ENCODE measurements around the gene HSD11B1.

Gene HSD11B1

DNA sequence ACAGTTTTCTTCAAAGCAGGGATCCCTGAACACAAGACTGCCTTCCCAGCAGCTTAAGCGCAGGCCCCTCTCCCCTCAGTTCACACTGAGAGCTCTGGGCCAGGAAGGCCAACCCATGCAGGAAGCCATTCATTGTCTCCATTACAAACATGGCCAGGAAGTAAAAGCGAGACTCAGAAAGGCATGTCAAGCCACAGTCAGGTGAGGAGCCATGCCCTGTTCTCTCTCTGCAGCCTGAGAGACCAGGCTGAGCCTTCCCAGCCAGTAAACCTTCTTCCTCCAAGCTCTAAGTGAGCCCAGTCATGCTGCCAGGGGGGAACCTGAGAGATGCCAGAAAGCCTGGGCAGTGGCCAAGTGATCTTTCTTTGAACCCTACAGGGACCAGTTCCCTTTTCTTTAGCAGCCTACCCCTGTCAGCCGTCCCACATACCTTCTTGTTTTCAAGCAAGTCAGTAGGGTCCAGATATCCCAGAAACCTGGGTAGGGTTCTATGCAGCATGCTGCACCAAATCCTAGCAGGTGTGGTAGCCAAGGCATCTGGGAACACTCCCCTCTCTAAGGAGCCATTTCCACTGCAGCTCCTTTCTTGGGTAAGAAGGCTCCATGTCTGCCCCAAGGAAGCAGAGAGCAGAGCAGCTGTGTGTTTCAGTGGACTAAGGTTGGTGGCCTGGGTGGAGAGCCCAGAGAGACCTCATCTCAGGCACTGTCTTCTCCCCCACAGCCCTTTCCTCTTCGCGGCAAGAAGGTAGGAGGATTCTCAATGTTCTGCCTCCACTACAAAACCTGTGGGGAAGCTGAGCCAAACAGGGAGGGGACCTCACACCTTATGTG, 52.2 kb downstream of the HSD11B1 start:
- no peak for DNase-seq

- no peak for DNase-seq
Measured at GRCh38 chr1:209758400-209758799, 53.8 kb downstream of the HSD11B1 start.

DNA sequence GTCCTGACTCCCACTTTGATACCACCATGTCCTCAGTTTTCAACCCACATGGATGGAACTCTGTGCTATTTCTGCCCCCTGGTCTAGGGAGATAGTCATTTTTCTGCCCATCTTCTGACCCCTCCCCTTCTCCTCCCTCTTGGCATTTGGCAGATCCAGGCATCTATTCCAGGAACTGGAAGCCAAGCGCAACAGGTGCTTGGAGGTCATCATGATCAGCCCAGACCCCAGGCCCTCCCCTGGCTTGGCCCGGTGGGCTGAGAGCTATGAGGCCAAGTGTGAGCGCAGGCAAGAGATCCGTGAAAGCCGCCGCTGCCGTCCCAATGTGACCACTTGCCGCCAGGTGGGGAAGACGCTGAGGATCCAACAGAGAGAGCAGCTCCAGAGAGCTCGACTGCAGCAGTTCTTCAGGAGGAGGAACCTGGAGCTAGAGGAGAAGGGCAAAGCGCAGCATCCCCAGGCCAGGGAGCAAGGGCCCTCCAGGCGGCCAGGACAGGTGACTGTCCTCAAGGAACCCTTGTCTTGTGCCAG, 55.2 kb downstream of the HSD11B1 start:
- DNase-seq: no peak

DNA sequence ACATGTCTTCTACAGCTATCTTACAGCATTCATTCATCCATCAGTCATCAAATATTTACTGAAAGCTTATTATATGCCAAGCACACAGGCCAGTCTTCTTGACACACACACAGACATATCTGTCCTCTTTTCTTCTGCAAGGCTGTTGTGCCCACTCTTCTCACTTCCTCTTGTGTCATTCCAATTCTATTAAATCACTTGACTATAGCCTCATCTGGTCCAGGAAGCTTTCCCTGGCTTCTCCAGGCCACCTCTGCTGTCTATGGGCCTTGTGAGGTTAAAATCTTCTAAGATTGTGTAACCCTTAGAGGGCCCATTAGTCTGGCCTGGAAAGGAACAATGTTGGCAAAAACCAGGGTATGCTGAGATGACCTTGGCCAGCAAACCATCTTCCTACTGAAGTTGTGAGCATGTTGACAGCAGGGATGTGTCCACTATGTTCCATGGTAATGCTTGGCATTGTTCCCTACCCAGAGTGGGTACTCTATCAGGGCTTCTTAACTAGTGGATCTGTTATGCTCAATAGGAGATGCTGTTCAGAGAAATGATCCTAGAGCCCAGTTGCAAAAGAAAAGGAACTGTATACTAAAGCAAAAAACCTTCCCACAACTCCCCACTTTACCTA, 56.5 kb downstream of the HSD11B1 start:
- DNase-seq: no peak

- DNase-seq: no peak
Measured at GRCh38 chr1:209766051-209766450, 61.4 kb downstream of the HSD11B1 start.

GRCh38 chr1:209767096-209767495, 62.5 kb downstream of the HSD11B1 start:
- DNase-seq: no peak

- no peak for DNase-seq
Measured at GRCh38 chr1:209767706-209768105, 63.1 kb downstream of the HSD11B1 start.

DNA sequence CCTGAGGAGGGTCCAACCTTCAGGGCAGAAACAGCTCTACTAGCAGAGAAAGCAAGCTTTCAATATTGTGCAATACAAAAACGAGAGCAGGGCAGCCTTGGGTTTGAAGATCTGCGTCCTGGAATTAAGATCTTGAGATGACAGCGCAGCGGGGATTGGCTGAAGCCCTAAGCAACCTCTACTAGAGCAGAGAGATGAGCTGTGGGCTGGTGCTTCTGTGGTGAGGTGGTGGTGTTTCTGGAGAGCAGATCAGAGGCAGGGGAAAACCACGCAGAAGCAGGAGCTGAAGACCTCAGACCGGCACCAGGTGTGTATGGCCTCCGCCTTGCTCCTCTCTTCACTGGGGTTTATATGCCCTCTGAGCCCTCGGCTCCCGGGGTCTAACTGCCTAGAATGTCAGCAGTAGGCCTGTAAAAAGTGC, 63.7 kb downstream of the HSD11B1 start:
- no peak for DNase-seq

- DNase-seq: no peak
Measured at GRCh38 chr1:209769171-209769904, 64.7 kb downstream of the HSD11B1 start.

DNA sequence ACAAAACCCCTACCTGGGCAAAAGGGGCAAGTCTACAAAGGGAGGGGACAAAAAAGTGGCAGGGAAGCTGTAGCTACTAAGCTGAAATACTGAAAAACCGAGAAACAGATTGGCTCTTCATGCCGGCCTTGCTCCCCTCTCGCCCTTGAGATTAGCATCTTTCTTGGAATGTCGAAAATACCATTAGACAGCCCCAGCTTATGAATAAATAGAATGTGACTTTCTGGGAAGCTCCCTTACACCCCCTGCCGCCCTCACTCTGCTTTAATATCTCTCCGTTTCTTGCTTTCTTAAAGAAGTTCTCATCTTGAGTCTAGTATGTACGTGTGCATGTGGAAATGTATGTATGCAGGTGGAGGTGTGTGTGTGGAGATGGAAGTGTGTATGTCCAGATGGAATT, 65.3 kb downstream of the HSD11B1 start:
- DNase-seq: no peak

DNA sequence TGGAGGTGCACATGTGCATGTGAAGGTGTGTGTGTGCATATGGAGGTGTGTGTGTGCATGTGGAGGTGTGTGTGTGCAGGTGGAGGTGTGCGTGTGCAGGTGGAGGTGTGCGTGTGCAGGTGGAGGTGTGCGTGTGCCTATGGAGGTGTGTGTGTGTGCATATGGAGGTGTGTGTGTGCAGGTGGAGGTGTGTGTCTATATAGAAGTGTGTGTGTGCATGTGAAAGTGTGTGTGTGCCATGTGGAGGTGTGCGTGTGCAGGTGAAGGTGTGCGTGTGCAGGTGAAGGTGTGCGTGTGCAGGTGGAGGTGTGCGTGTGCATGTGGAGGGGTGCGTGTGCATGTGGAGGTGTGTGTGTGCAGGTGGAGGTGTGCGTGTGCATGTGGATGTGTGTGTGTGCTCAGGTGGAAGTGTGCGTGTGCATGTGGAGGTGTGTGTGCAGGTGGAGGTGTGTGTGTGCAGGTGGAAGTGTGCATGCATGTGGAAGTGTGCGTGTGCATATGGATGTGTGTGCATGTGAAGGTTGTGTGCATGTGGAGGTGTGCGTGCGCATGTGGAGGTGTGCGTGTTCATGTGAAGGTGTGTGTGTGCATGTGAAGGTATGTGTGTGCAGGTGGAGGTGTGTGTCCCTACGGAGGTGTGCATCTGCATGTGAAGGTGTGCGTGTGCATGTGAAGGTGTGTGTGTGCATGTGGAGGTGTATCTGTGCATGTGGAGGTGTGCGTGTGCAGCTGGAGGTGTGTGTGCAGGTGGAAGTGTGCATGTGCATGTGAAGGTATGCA, 66.2 kb downstream of the HSD11B1 start:
- DNase-seq: no peak

DNA sequence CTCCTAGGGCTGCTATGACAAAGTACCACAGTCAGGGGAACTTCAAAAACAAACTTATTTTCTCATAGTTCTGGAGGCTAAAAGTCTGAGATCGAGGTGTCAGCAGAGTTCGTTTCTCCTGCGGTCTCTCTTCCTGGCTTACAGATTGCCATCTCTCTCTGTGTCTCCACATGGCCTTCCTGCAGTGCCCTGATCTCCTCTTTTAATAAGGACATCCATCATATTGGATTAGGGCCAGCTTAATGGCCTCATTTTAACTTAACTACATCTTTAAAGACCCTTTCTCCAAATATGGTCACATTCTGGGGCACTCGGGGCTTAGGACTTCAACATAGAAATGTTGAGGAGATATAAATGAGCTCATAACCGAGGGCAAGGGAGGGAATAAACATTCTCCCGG, 67.5 kb downstream of the HSD11B1 start:
- no peak for DNase-seq

DNA sequence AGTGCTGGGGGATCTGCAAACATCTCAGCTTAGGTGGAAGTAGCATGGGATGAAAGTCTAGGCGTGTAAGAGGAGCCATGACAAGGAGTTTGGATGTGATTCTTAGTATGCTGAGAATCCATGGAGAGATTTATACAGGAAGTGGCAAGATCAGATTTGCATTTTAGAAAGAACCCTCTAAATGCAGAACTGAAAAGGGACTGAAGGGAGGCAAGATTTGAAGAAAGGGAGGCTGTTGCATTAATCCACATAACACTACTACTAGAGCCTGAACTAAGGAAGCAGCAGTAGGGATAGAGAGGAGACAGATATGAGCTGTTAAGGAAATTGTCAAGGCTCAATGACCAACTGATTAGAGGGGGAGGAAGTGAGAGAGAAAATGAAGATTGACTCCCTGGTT, 69.9 kb downstream of the HSD11B1 start:
- DNase-seq: no peak

- no peak for DNase-seq
Measured at GRCh38 chr1:209775678-209776077, 71.0 kb downstream of the HSD11B1 start.

GRCh38 chr1:209777587-209777986, 72.9 kb downstream of the HSD11B1 start:
- no peak for DNase-seq

DNA sequence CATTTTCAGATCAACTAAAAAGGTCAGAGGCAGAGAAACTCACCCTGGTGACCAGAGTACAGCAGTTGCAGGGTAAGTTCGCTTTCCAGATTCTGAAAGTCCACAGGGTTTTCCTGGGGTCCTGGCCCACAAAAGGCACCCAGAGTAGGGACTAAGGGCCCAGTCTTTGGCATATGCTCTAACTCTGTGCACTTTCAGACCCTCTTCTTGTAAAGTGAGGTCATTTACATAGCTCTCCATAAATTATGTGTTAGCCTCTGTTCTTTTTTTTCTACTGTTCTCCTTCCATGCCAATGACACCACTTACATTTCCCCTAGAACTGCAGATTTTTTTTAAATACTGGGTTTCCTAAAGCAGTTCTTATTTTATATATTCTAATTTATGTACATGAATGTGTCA, 73.5 kb downstream of the HSD11B1 start:
- no peak for DNase-seq

- DNase-seq: no peak
Measured at GRCh38 chr1:209780268-209780667, 75.6 kb downstream of the HSD11B1 start.

- peak; percentile 9 for DNase-seq
Measured at GRCh38 chr1:209783386-209783785, 78.7 kb downstream of the HSD11B1 start.

All from NCI-H524 treated with DMSO at 0.1 percent for 48 hours (cell line).